OCI-LY1 (cell line): ENCODE measurements around the gene CACNA1C.

Experiments used
- H2AFZ ChIP-seq: fragments of 200-600 bp; sonication (generic), shearing (Covaris generic); 2 replicates; pipeline ENCODE4 v1.6.0; 2014; ENCODE audit warnings: antibody characterized with exemption, mild to moderate bottlenecking, low read length
- H3F3A ChIP-seq: fragments of 200-600 bp; sonication (generic), shearing (Covaris generic); 2 replicates; pipeline ENCODE4 v1.6.0; 2014; ENCODE audit warnings: mild to moderate bottlenecking, antibody characterized with exemption, low read length, moderate library complexity; ENCODE audit not compliant: insufficient read depth
- H3K27ac ChIP-seq: fragments of 200-600 bp; sonication (generic); 2 replicates; pipeline ENCODE4 v1.5.1; 2014; ENCODE audit warnings: low read length, mixed run types, mild to moderate bottlenecking, low read depth; ENCODE audit not compliant: poor library complexity, severe bottlenecking
- H3K27me3 ChIP-seq: fragments of 200-600 bp; sonication (generic); 2 replicates; pipeline ENCODE4 v1.6.0; 2014; ENCODE audit warnings: antibody characterized with exemption, mild to moderate bottlenecking, low read length, moderate library complexity; ENCODE audit not compliant: insufficient read depth
- H3K36me3 ChIP-seq: fragments of 200-600 bp; sonication (generic); 2 replicates; pipeline ENCODE4 v1.6.1; 2014; ENCODE audit warnings: mild to moderate bottlenecking, antibody characterized with exemption, low read length, moderate library complexity, mixed read lengths; ENCODE audit not compliant: insufficient read depth
- H3K4me1 ChIP-seq: fragments of 200-600 bp; sonication (generic); 2 replicates; pipeline ENCODE4 v1.5.1; 2014; ENCODE audit warnings: mild to moderate bottlenecking, low read length, moderate library complexity; ENCODE audit not compliant: insufficient read depth, severe bottlenecking
- H3K4me2 ChIP-seq: fragments of 200-600 bp; sonication (generic), shearing (Covaris generic); 2 replicates; pipeline ENCODE4 v1.6.1; 2014; ENCODE audit warnings: low read length
- H3K4me3 ChIP-seq: fragments of 200-600 bp; sonication (generic); 2 replicates; pipeline ENCODE4 v1.5.1; 2014; ENCODE audit warnings: low read length, low read depth, mild to moderate bottlenecking, mixed read lengths; ENCODE audit not compliant: poor library complexity, severe bottlenecking
- H3K79me2 ChIP-seq: fragments of 200-600 bp; shearing (Covaris generic); 2 replicates; pipeline ENCODE4 v1.6.1; 2016; ENCODE audit warnings: mixed run types, low read length, mixed read lengths; ENCODE audit not compliant: insufficient read depth
- H3K9ac ChIP-seq: fragments of 200-600 bp; sonication (generic), shearing (Covaris generic); 2 replicates; pipeline ENCODE4 v1.6.1; 2014; ENCODE audit warnings: mild to moderate bottlenecking, low read length, mixed read lengths
- H3K9me2 ChIP-seq: fragments of 200-600 bp; sonication (generic), shearing (Covaris generic); 2 replicates; pipeline ENCODE4 v1.6.1; 2014; ENCODE audit warnings: low read depth, mild to moderate bottlenecking, low read length, mixed read lengths
- H3K9me3 ChIP-seq: fragments of 200-600 bp; shearing (Covaris generic); 2 replicates; pipeline ENCODE4 v1.6.1; 2014; ENCODE audit warnings: low read length, mixed read lengths
- H4K20me1 ChIP-seq: fragments of 200-600 bp; sonication (generic), shearing (Covaris generic); 2 replicates; pipeline ENCODE4 v1.6.0; 2016; ENCODE audit warnings: mild to moderate bottlenecking, low read length; ENCODE audit not compliant: insufficient read depth
- CTCF ChIP-seq: fragments of 200-600 bp; sonication (generic), shearing (Covaris generic); IDR thresholded peaks from 2 replicates; pipeline ENCODE4 v1.5.1; 2017; ENCODE audit warnings: mild to moderate bottlenecking, antibody characterized with exemption, low read length, moderate library complexity, mixed read lengths
- EZH2 ChIP-seq: fragments of 200-600 bp; sonication (generic), shearing (Covaris generic); IDR thresholded peaks from 2 replicates; pipeline ENCODE4 v1.8.0; 2017; ENCODE audit warnings: borderline replicate concordance, mixed run types, mild to moderate bottlenecking, antibody characterized with exemption, low read length, moderate library complexity, mixed read lengths

Gene CACNA1C

GRCh38 chr12:2227360-2227759 is 174.6 kb downstream of the CACNA1C start:
- H3K4me2 ChIP-seq = no peak overlapping the region
- no peaks in the 10 kb centered on the region for H3K27me3 ChIP-seq
- TF ChIP-seq EZH2 = no peak
- TF ChIP-seq CTCF = no peak
- no peaks in the 10 kb centered on the region for H3K79me2 ChIP-seq
- H3K36me3 ChIP-seq = no peaks in the 10 kb centered on the region
- H3K27ac ChIP-seq = no peak overlapping the region
- no peak overlapping the region for H3K4me3 ChIP-seq
- H3F3A ChIP-seq = no peaks in the 10 kb centered on the region
- H3K4me1 ChIP-seq = peaks cover 12% of the 10 kb centered on the region
- no peaks in the 10 kb centered on the region for H3K9me2 ChIP-seq
- H3K9ac ChIP-seq = no peak overlapping the region
- no peak overlapping the region for H2AFZ ChIP-seq
- no peaks in the 10 kb centered on the region for H4K20me1 ChIP-seq
- no peaks in the 10 kb centered on the region for H3K9me3 ChIP-seq

- Histone ChIP-seq H2AFZ (no peak overlapping the region), H3K9me2 (no peaks in the 10 kb centered on the region), H3K4me2 (no peak overlapping the region), H3F3A (no peaks in the 10 kb centered on the region), H3K79me2 (no peaks in the 10 kb centered on the region), H4K20me1 (no peaks in the 10 kb centered on the region), H3K4me1 (peaks cover 12% of the 10 kb centered on the region), H3K4me3 (no peak overlapping the region), H3K9ac (no peak overlapping the region), H3K27me3 (no peaks in the 10 kb centered on the region), H3K36me3 (no peaks in the 10 kb centered on the region), H3K9me3 (no peaks in the 10 kb centered on the region), H3K27ac (no peak overlapping the region)
- TF ChIP-seq CTCF = no peak
Measured at GRCh38 chr12:2228535-2228934, 175.7 kb downstream of the CACNA1C start.

GRCh38 chr12:2229661-2230539 is 177.1 kb downstream of the CACNA1C start:
- no peaks in the 10 kb centered on the region for H3K36me3 ChIP-seq

More at GRCh38 chr12:2229661-2230539, 177.1 kb downstream of the CACNA1C start:
- Histone ChIP-seq H3K27ac (no peak overlapping the region), H2AFZ (no peak overlapping the region), H3F3A (no peaks in the 10 kb centered on the region), H3K4me3 (no peak overlapping the region), H3K4me1 (peaks cover 12% of the 10 kb centered on the region), H3K4me2 (no peak overlapping the region), H4K20me1 (no peaks in the 10 kb centered on the region), H3K27me3 (no peaks in the 10 kb centered on the region), H3K9me2 (no peaks in the 10 kb centered on the region), H3K9me3 (no peaks in the 10 kb centered on the region), H3K79me2 (no peaks in the 10 kb centered on the region), H3K9ac (no peak overlapping the region)
- TF ChIP-seq EZH2 (no peak), CTCF (no peak)
